ENCODE measurements around the gene PDZRN3.

DNA sequence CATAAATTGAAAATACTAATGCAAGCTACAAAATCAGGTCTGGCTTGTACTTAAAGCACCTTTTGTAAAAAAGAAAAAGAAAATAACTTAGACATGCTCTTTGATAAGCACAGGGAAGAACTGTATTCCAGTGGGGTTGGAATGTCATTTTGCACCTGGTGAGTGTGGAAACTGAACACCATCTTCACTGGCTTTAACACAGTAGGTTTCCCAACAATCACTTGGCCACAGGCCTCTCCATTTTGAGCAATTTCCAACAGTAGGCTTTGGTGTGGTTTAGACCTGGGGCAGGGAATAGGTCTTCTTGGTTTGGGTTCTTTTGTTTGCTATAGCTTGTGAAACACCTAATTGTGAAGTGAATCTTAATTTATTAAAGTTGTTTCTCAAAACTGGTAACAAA lies 18.9 kb downstream of the PDZRN3 start:
- TF ChIP-seq, protein P1, sequence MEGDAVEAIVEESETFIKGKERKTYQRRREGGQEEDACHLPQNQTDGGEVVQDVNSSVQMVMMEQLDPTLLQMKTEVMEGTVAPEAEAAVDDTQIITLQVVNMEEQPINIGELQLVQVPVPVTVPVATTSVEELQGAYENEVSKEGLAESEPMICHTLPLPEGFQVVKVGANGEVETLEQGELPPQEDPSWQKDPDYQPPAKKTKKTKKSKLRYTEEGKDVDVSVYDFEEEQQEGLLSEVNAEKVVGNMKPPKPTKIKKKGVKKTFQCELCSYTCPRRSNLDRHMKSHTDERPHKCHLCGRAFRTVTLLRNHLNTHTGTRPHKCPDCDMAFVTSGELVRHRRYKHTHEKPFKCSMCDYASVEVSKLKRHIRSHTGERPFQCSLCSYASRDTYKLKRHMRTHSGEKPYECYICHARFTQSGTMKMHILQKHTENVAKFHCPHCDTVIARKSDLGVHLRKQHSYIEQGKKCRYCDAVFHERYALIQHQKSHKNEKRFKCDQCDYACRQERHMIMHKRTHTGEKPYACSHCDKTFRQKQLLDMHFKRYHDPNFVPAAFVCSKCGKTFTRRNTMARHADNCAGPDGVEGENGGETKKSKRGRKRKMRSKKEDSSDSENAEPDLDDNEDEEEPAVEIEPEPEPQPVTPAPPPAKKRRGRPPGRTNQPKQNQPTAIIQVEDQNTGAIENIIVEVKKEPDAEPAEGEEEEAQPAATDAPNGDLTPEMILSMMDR (IDR thresholded peaks at IDR 0.05): no peak
- TF ChIP-seq POLR2A (IDR thresholded peaks at IDR 0.05): no peak
